NCI-H345 (cell line): ENCODE measurements around the gene INO80C.

Source experiments
- DNase-seq: peaks from one replicate; lab custom pipeline; 2025; lab: John Stamatoyannopoulos, UW

Gene INO80C

GRCh38 chr18:35497370-35498197 lies at the start of gene INO80C:
Gene INO80C, minus strand, starts transcription at chr18:35497960. Its CDS starts 86 bp downstream, at chr18:35497874.
- peak; percentile 93 for DNase-seq

GRCh38 chr18:35547008-35547605 lies 49.3 kb upstream of the INO80C start:
- DNase-seq: no peak

DNA sequence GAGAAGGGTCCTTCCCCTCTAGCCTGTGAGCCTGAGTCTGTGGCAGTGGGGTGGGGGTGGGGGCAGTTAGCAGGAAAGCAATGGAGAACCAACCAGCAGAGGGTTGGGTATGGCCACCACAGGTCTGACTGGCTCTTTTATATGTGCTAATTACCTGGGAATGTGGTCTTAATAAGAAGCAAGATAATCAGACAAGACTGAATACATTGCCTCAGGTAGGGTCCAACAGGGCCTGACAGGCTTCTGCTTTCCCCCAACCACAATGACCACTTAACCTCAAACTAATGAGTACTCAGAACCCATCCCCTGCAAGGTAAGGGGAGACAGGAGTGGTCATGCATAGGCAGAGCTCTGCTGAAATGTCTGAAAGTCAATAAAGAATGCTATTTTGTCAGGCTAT lies 44.6 kb upstream of the INO80C start:
- DNase-seq: no peak

DNA sequence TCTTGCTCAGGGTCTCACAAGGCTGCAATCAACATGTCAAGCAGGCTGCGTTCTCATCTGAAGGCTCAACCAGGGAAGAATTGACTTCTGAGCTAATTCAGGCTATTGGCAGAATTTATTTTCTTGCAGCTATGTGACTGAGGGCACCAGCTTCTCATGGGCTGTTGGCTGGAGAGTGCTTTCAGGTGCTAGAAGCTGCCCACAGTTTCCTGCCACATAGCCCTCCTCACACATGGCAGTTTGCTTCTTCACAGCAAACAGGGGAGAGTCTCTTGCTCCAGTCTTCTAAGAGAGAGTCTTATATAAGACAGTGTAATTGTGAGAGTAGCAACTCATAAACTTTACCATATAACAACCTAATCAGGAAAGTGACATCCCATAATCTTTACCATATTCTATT lies 37.5 kb upstream of the INO80C start:
- DNase-seq: no peak

- no peak for DNase-seq
These were observed 36.2 kb upstream of the INO80C start for GRCh38 chr18:35533916-35534405.

GRCh38 chr18:35528749-35529274 lies 31.1 kb upstream of the INO80C start:
- DNase-seq: no peak

GRCh38 chr18:35526495-35527059 lies 28.8 kb upstream of the INO80C start:
- DNase-seq: peak; percentile 44

DNA sequence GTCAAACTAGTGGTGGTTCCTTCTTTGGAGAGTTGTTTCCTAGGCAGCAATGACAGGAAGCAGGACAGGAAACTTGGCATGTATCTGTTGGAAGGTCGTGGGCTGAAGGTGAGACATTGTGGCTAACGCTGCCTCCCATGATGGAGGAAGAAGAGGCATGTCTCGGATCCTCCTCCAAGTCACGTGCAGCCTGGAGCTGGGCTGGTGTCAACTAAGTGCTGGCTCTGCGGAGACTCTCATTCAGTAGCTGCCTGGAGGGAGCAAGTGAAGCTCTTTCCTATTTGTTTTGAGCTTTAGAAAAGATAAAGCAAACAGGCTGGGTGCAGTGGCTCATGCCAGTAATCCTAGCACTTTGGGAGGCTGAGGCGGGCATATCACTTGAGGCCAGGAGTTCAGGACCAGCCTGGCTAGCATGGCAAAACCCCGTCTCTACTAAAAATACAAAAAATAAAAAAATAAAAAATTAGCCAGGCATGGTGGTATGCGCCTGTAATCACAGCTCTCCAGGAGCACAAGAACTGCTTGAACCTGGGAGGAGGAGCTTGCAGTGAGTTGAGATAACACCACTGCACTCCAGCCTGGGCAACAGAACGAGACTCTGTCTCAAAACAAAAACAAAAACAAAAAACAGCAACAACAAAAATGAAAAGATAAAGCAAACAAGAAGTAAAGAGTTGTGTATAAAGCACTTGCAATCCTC lies 28.2 kb upstream of the INO80C start:
- peak; percentile 7 for DNase-seq

- peak; percentile 5 for DNase-seq
These were observed 26.5 kb upstream of the INO80C start for GRCh38 chr18:35524226-35524625.

GRCh38 chr18:35522130-35522959 lies 24.6 kb upstream of the INO80C start:
- peak; percentile 42 for DNase-seq

GRCh38 chr18:35521133-35521532 lies 23.4 kb upstream of the INO80C start:
- no peak for DNase-seq

- DNase-seq: no peak
These were observed 21.6 kb upstream of the INO80C start for GRCh38 chr18:35519148-35519899.

DNA sequence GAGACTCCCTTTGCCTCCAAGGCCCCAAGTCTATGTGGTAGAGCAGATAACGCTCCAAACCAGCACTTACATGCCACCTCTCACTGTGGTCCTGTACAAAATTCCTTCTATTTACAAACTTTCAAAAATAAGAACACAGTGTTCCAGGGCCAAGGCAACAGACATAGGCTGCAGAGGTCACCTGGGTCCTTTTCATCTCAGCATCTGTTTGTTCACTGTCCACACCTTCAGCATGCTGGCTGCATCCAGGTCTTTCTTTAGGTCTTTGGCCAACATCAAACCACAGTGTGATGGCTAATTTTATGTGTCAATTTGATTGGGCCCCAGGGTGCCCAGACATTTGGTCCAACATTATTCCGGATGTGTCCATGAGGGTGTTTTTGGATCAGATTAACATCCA lies 20.0 kb upstream of the INO80C start:
- no peak for DNase-seq

DNA sequence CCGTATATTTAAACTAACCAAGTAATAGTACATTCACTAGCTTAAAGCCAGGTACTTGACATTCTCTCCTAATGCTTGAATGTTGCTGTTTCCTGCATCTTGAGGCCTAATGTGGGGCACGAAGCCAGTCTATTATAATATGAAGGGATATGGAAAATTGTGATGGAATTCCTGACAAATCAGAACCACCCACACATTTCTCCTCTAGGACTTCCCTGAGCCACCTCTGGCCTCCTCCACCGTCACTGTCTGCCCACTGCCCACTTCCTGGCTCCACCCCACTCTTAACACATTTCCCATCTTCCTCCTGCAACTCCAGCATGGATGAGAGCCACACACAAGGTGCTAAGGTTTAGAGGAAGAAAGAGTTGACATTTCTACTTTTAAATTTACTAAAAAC lies 19.0 kb upstream of the INO80C start:
- no peak for DNase-seq

GRCh38 chr18:35516351-35516750 lies 18.6 kb upstream of the INO80C start:
- DNase-seq: no peak

DNA sequence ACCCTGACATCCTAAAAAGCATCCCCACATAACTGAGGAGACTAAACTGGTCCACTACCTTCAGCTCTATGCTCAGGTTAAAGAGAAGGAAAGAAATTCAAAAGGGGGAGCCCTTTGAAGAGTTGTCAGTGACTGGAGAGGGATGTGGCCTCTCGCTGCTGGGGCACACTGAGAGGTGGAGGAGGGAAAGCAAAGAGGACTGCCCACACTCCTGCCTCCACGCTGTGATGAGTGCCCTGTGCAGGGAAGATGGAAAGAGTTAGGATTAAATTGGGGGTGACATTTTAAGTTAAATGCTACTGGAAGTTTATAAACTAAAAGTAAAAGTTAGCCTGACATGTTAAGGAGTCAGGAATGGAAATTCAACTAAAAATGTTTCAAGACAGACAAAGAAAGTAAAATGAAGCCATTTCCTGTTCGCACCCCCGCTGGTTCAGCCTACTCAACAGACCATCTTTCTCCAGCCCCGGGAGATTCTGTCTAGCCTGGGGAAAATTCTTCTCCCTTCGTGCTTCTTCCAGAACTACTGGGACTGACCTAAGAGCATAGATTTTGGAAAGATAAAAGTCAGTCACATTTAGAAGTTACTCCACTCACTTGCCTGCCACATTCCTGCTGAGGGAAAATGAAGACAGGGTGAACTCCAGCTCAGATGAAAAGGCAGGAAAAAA lies 17.8 kb upstream of the INO80C start:
- DNase-seq: no peak

DNA sequence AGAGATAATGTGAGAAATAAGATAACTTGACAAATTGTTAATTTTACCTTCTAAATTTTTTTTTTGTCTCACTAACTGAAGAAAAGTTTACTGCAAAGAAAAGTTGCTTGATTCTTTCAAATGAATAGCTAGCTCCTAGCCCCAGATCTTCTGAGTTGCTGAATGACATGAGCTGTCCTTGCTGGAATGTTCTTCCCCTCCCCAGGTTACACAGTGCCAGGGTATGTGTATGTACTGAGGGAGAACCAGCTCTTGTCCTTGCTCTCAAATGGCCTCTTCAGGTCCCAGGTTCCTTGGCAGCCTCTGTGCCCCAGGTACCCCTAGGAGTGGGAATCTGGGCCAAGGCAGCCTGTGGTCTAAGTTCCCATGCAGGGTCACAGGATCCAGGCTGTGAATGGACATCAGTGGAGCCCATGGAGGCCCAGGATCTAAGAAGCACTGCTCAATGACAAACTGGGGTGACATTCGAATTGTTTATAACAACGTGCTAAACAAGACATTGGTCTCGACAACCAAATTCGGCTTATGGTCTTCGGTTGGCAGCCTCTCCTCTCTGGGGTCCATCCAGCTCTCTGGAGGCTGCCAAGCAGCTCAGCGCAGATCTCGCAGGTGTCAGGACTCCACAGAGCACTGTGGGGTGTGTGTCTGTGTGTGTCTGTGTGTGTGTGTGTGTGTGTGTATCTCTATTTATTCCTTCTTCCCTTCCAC lies 17.1 kb upstream of the INO80C start:
- DNase-seq: no peak

DNA sequence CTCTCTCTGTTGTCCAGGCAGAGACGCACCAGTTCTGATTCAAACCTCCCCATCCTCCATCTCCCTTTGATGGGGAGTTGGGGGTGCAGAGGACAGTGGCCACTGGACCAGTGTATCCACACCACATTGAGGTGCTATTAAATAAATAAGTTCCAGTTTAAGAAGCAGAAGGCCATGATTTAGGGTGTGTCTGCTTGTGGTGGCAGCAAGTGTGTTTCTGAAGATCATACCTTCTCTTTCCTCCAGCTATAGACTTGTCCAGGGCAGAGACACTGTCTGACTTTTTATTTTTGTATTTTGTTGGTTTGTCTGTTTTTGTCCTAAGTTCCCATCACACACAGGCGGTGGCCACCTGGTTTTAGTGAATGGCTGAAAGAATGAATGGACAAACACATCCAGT lies 16.5 kb upstream of the INO80C start:
- DNase-seq: no peak

- no peak for DNase-seq
These were observed 15.6 kb upstream of the INO80C start for GRCh38 chr18:35513181-35513936.
